NCI-H2171 (cell line): ENCODE measurements around the gene MKLN1.
"Not testable (repeated sequence)": the region's sequence is repeated elsewhere in the genome, so short reads cannot be mapped to it uniquely, and the experiment has no call there.

Experiments used
- DNase-seq: peaks from one replicate; lab custom pipeline; 2025; lab: John Stamatoyannopoulos, UW

MKLN1 gene

DNA sequence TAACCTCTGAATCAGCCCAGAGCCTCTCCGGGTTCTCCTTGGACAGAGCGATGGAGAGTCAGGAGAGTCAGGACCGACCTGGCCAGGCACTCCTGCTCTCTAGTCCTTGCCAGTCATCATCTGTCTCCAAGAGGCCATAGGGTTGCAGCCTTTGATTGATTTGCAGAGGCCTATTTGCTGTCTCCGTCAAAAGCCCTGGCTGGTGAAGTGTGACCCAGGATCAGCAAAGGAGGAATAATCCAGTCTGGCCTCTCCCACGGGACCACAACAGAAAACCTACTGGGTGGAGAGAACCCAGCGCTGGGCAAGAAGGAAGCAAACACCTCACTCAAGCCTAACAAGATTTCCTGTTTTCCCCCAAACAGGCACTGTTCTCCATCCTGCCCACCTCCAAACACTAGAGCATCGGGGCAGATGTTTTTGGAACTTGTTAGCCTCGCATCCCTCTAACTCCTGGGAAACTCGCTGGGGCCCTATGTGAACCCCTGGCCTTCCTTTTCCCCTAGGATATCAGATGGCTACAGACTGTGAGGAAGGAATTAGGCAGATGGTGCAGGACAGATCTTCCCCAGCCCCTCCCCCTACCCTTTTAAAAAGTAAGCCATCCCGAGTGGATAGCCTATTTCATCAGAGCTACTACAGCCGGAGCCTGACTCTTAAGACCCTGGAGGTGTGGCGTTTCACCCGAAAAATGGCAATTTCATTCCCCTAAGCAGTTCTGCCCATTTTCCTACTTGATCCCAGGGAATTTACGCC lies 174.4 kb downstream of the MKLN1 start:
- DNase-seq = peak; percentile 16

DNA sequence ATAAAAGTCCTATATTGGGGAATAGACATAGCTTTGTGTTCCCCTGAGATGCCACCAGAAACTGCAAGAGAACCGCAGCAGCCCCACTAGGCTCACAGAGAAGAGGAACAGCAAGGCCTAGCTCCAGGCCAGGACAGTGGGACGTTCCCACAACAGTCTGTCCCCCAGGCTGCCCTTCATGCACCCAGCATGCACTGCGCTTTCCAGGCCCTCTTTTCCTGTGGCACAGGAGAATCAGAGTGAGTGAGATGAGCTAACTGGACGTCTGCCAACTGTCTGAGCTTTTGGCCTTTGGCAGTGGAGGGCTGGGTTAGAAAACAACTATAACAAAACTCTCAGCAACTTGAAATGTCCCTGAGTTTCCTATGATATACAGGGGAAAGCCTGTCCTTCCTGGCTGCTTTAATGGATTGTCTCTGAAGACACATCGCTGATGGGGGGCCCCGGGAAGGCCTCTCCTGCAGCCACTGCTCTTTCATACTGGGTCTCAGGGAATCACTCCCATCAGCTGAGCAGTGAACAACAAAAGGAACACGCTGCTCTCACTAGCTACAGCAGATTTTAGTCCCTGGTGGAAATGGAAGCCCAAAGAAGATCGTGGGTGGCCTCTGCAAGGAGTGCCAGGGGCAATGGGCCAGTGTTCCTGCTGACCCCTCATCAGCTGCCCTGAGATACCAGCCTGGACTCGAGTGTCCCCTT lies 175.3 kb downstream of the MKLN1 start:
- DNase-seq = no peak

DNA sequence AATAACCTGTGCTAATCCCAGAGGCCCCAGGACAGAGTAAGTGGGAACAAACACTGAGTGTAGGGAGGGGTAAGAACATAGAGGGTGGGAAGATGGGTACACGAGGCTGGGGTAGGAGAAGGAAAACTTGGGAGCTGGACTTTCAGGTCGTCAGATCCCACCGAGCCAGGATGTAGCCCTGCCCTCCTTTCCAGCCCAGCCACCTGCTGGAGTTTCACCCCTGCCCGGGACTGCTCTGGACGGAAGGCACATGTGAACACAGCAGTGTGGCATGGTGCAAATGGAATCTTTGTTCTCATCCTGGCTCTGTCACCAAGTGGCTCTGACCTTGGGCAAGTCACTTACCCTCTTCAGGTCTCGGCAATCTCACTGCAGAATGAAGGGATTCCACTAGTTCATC lies 176.0 kb downstream of the MKLN1 start:
- DNase-seq = no peak

DNA sequence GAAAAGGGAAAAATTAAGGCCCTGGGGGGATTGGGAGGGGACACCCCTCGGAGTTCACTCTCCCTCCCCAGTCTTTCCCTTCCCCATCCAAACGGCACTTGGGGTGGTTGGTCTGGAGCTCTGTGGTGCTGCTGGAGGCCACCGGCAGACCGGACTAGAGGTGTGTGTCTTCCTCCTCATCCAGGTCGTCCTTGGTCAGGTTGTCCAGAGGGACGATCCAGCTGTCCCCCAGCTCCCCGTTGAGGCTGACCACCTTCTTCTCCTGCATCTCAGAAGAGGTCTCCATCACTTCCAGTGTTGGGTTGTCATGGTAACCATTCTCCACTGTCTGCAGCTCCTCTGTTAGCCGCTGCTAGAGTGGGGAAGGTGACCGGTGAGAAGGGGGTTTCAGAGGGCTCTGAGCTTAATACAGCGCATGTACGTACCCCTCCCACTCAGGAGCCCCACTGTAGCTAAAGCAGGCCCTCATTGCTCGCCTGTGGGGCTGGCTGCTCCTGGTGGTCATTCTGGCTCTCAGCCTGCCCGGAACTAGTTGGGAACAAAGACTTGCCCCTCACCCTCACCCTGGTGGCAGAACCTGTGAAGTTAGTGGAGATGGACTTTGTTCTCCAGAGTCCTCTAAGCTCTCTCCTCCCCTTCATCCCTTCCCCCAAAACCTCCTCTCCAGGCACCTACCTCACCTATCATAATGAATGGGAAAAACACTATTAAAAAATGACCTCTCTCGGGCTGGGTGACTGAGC lies 176.7 kb downstream of the MKLN1 start:
- no peak for DNase-seq

DNA sequence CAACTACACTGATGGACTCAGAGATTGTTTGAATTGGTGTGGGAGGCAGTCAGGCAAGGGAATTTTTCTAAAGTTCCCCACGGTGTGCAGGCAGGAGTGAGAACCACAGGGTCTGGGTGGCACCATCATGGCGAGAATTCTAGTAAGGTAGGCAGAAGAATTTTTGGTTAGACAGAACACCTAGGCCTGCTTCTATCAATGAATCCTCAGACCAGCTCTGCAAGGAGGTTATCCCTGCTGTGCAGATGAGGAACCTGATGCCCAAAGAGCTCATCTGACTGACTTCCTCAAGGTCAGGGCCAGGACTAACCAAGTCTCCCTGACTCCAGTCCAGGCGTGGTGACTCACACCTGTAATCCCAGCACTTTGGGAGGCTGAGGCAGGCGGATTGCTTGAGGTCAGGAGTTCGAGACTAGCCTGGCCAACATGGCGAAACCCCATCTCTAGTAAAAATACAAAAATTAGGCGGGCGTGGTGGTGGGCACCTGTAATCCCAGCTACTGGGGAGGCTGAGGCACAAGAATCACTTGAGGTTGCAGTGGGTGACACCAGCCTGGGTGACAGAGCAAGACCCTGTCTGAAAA lies 177.5 kb downstream of the MKLN1 start:
- DNase-seq = not testable (repeated sequence)

DNA sequence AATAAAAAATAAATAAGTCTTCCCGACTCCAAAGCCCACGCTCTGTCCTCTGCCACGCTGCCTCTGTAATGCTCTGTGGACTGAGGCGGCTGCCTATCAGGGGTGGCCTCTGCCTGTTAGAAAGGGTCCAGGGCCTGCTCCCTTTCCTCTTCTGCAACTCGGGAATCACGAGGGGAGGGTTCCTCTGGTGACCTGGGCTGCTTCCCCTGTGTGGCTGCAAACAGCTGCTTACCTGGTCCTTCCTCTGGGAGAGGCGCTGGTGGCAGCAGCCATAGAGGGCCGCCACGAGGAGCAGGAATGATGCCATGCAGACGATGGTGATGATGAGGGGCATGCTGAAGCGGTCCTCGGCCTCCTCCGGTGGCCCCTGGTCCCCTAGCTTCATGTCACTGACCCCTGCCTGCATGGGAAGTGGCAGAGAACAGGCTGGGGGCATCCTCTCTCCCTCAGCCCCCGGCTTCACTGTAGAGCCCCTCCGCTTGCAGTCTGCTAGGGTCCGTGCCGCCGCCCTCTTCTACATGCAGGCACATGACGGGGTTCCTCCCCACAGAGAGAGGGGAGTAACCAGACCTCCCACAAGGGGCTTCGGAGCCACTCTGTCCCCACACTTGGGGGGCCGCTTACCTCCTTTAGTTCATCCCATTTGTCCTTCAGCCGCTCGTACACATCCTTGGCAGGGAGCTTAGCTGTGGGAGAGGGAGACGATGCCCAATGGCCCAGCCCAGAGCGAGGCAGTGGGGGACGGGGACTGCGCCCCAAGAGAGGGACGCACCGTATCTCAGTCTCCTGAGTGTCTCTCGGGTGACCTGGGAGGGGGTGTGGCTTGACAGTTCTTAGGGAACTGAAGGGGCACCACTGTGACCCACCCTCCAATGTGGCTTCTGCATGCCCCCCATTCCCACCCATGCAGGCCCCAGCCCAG lies 178.2 kb downstream of the MKLN1 start:
- no peak for DNase-seq

DNA sequence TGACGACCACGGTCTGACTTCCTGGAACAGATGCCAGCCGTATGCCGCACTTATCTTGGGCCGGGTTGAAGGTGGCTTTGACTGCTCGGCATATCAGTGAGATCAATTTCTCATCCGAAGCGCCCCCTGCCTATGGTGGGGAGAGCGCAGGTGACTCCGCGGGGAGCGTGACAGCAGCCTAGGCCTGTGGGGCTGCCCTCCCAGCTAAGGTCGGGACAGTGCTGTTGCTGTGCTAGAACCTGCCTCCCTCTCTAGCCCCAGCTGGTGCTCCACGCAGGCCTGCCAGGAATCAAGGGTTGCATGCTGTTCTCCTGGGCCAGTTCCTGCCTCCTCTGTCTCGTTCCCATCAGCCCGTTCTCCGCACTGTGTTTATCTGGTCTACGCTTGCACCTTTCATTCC lies 178.9 kb downstream of the MKLN1 start:
- no peak for DNase-seq

DNA sequence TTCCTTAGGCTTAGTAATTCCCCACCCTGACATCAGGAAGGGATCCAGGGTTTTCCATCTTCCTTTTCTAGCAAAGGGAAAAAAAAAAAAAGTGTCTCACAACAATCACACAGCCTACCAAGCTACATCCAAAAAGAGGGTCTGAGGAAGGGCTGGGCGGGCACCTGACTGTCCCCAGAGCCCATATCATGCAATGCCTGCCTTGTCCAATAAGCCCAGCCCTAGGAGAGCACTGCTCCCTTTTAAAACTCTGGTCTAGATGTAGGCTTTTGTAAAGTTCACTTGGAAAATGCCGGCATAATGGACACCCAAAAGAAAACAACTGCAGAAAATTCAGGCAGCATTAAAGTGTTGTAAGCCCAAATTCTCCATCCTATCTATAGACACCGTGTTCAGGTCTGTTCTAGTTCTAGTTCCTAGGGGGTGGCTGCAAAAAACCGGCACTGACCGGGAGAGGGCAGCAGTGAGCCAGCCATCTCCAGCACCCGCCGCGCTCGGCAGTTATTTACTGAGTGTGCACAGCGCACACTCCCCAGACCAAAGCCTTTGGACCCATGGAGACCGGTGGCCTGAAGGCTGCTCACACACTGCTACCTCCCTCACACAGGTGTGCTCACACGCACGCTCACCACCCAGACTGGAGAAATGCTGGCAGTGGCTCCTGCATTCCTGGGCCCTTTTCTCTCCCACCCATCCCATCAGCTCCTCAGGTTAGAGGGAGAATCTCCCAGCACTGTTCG lies 180.1 kb downstream of the MKLN1 start:
- DNase-seq = peak; percentile 46

DNA sequence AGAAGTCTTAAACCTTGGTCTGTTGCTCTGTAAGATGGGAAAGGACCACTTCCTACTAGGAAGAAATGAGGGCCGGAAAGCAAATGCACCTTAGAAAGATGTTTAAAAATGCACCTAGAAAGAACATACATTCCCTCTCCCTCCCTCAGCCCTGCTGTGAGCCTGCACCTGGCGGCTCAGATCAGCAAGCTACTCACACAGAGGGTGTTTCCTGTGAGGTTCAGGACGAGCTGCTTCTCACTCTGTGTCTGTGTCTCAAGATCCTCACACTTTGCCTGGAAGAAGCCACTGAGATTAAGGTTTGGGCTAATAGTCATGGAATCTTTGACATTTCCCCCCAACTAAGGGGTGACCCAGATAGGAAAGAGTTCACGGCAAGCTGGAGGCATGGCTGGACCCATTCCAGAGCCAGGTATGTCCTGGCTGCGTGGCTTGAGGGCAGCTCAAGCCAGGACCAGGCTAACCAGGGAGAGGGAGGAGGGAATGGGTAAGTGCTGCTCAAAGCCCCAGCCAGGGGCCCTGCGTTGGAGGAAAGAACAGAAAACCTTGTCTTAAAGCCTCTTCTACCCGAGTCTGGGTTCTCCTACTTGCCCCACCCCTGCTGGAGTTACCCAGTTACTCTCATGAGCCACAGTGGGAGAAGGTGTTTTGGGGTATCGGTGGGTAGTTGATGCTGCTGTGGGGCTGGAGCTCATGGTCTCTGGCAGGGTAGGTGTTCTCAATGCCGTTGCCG lies 181.2 kb downstream of the MKLN1 start:
- DNase-seq = no peak

DNA sequence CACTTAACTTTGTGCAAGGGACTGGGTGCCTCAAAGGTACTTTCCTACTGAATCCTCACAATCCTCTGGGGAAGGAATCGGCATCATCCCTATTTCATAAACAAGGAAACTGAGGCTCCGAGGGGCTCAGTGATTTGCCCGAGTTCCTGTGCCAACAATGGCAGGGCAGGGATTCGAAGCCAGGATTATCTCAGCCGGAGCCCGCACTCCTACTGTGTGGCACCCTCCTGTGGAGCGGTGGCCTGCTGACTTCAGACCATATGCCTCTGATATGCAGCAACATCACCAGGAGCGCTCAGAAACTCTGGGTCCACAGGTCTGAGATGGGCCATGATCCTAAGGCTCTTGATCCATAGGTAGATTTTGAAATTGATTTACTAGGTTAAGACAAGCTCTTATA lies 182.1 kb downstream of the MKLN1 start:
- DNase-seq = no peak

DNA sequence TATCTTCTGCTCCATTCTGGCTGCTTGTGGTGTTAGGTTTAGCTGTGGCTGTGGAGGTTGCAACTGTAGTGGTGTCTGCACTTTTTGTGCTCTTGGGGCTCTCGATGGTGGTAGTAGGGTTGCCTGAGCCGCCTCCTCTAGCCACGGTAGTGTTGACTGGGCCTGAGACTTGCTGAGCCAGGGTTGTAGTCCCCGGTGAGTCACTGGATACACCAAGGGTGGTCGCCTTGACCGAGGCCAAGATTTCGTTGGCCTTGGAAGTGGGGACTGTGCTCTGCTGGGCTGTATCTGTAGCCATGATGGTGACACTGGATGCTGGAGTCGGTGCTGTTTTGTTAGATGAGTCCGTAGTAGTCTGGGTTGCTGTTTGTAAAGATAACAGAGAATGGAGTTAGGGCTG lies 183.4 kb downstream of the MKLN1 start:
- DNase-seq = no peak

DNA sequence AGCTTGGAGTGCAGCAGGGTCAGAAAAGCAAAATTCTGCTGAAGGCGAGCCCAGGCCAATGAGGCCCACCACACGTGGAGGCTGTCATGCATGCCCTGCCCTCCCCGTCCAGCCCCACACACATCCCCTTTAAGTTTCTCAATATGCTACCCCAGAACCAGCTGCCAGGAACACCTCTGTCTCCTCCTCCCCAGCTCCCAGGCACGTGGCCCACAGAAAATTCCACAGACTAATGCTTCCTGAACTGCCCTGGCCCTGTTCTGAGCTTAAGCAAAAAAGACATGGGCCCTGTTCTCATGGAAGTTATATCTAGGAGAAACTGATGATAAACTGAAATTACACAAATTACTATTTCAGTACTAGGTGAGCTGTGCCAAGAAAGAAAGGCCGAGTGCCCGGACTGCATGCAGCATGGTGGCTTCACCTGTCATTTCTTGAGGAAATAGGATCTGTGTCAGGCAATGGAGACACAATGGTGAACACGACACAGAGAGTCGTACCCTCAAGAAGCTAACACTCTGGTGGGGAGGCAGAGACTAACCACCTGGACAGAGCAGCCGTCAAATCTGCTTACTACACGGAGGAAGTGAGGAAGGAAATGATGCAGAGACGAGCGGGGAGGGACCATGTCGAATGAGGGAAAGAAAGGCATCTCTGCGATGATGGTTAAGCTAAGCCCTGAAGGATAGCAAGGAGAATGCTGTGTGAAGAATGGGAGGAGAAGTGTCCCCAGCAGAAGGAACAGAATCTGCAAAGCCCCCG lies 184.3 kb downstream of the MKLN1 start:
- no peak for DNase-seq

DNA sequence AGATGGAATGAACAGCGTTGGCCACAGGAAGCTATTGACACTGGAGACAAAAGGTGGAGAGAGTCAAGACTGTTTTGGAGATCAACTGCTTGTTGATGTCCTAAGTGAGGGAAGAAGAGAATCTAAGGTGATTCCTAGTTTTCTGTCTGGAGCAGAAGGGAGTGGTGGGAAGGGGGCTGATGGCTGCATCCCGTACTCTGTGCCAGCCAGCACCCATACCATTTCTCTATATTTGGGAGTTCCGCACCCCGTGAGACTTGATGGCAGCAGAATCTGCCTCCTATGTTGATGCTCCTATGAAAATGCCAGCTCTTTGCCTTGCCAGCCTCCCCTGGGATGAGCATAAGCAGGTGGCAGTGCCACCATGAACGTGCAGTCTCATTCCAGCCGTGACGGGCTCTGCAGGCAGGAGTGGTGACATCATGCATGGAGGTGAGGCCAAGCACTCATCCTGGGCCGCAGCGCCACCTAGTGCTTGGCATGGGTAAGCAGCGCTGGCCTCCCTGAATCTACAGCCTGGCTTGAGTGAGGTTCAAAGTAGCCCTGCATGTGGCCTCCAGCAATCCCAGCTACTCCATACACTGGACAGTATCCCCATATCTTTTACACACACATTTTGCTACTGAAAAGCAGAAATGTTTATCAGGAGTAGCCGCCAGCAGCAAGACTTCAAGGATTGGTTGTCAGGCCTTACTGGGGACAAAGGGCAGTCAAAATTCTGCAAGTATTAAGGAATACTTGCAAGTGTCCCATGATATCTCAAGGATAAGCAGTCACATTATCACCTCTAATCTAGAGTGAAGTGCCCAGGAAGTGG lies 185.8 kb downstream of the MKLN1 start:
- DNase-seq = peak; percentile 85

DNA sequence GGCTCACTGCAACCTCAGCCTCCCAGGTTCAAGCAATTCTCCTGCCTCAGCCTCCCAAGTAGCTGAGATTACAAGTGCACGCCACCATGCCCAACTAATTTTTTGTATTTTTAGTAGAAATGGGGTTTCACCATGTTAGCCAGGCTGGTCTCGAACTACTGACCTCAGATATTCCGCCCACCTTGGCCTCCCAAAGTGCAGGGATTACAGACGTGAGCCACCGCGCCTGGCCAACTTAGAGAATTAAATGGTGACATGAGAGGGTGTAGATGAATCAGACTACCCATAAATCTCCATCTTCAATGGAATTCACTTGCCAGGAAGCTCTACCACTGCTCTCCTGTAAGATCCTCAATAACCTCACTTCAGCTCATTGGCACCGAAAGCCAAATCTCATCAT lies 187.8 kb downstream of the MKLN1 start:
- not testable (repeated sequence) for DNase-seq

DNA sequence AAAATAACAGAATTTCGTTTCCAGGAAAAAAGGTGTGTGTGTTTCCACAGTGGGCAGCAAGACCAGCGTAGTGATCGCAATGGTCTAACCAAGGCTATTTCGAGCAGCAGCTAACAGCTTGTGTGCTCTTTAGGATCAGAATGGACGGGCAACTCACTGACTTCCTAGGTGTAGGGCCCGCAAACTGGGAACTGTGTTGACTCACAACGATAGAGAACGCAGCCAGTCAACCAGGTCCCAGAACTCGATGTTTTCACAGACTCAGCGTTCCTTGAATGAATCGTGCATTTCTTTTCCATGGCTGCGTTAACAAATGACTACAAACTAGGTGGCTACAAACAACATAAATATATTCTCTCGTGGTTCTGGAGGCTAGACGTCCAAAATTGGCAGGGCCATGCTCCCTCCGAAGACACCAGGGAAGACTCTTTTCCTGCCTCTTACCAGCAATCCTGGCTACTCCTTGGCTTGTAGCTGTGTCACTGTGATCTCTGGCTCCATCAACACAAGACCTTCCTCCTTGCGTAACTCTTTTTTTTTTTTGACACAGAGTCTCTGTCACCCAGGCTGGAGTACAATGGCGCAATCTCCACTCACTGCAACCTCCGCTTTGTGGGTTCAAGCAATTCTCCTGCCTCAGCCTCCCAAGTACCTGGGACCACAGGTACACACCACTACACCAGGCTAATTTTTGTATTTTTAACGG lies 189.7 kb downstream of the MKLN1 start:
- DNase-seq = no peak

DNA sequence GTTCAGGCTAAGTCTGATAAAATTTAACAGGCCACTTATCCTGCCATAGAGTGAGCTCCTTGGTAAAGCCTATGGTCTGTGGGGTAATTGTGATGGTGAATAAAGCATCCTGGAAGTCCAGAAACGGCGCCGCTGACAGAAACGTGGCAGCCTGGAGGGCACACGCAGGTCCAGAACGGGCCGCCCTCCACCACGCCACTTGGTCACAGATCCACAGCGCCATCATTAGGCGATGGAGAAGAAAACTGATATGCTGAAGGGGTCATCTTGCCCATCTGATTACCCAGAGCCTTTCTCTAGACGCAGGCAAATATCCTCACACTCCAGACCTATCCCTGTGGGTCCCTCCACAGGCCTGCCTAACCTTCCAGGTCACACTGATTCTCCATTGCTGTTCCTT lies 190.9 kb downstream of the MKLN1 start:
- no peak for DNase-seq

DNA sequence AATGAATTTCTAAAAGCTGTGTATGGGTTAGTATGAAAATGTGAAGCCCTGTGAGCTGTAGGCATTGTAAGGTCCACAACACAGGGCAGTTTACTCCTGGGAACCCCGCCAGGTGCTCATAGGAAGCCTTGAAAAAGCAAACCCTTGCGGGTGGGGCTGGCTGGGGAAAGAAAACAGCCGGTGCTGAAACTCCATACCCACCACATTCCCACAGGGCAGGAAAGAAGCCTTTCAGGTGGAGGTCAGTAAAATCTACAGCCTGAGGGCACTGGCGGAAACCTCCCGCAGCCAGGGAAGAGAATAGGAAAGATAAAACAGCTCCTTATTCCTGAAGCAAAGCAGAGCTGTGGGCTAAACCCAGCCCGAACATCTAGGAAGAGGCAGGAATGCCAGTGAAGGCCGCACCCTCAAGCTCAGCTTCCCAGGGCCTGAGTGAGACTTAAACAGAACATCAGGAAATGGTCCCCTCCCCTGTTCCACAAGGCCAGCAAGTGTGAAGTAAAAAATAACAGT lies 194.0 kb downstream of the MKLN1 start:
- no peak for DNase-seq
